DND-41 (cell line): ENCODE data around the gene CTAG1A.
"Not testable (repeated sequence)": the region's sequence is repeated elsewhere in the genome, so short reads cannot be mapped to it uniquely, and the experiment has no call there.

ENCODE experiments used
- EZH2 ChIP-seq: IDR thresholded peaks from 3 replicates; pipeline ENCODE4 v1.6.1; 2012; ENCODE audit warnings: borderline replicate concordance, low read depth, mild to moderate bottlenecking, moderate library complexity, low read length, inconsistent platforms; ENCODE audit not compliant: severe bottlenecking
- TF ChIP-seq, protein P1 (sequence below): IDR thresholded peaks from 2 replicates; pipeline ENCODE4 v1.5.1; 2012; ENCODE audit warnings: borderline replicate concordance, low read length, moderate library complexity, mild to moderate bottlenecking; ENCODE audit not compliant: poor library complexity, severe bottlenecking; ENCODE audit errors: extremely low read depth

DNA sequence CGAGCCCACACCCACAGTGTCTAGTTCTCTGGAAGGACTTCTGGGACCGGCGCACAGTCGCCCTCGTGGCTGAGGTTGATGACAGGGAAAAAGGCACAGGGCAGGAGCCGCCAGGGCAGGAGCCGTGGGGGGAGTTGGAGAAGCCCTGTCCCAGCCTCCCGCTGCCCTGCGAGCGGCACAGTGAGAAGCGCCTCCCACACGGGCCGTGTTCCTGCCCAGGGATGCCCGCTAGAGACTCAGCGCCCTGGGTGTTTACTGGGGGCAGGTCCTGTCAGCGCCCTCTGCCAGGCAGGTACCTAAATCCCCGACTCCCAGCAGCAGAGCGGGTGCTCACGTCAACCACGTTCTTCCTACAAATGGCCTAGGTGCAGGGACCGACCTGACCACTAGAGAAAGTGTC is 26.0 kb upstream of the CTAG1A start:
- not testable (repeated sequence) for TF ChIP-seq EZH2
- TF ChIP-seq, protein P1, sequence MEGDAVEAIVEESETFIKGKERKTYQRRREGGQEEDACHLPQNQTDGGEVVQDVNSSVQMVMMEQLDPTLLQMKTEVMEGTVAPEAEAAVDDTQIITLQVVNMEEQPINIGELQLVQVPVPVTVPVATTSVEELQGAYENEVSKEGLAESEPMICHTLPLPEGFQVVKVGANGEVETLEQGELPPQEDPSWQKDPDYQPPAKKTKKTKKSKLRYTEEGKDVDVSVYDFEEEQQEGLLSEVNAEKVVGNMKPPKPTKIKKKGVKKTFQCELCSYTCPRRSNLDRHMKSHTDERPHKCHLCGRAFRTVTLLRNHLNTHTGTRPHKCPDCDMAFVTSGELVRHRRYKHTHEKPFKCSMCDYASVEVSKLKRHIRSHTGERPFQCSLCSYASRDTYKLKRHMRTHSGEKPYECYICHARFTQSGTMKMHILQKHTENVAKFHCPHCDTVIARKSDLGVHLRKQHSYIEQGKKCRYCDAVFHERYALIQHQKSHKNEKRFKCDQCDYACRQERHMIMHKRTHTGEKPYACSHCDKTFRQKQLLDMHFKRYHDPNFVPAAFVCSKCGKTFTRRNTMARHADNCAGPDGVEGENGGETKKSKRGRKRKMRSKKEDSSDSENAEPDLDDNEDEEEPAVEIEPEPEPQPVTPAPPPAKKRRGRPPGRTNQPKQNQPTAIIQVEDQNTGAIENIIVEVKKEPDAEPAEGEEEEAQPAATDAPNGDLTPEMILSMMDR = not testable (repeated sequence)
